NCI-H2196 (cell line): ENCODE measurements around the gene ANK3.

Experiments used
- DNase-seq: peaks from one replicate; lab custom pipeline; 2025; ENCODE audit not compliant: unreplicated experiment; lab: John Stamatoyannopoulos, UW

ANK3 gene

GRCh38 chr10:60380781-60381180, 8.9 kb downstream of the ANK3 start:
- no peak for DNase-seq

- DNase-seq = no peak
Measured at GRCh38 chr10:60377955-60378354, 11.7 kb downstream of the ANK3 start.

GRCh38 chr10:60377042-60377352, 12.7 kb downstream of the ANK3 start:
- no peak for DNase-seq

- DNase-seq = no peak
Measured at GRCh38 chr10:60376221-60377041, 13.2 kb downstream of the ANK3 start.

- no peak for DNase-seq
Measured at GRCh38 chr10:60375293-60376004, 14.2 kb downstream of the ANK3 start.

GRCh38 chr10:60374836-60375235, 14.8 kb downstream of the ANK3 start:
- no peak for DNase-seq

- no peak for DNase-seq
Measured at GRCh38 chr10:60372436-60372835, 17.2 kb downstream of the ANK3 start.

- DNase-seq = no peak
Measured at GRCh38 chr10:60369547-60369930, 20.1 kb downstream of the ANK3 start.

- no peak for DNase-seq
Measured at GRCh38 chr10:60368875-60369546, 20.7 kb downstream of the ANK3 start.

- no peak for DNase-seq
Measured at GRCh38 chr10:60367901-60368300, 21.8 kb downstream of the ANK3 start.

- DNase-seq = no peak
Measured at GRCh38 chr10:60367431-60367830, 22.2 kb downstream of the ANK3 start.

- DNase-seq = no peak
Measured at GRCh38 chr10:60367024-60367423, 22.7 kb downstream of the ANK3 start.

- no peak for DNase-seq
Measured at GRCh38 chr10:60363187-60363586, 26.5 kb downstream of the ANK3 start.

- no peak for DNase-seq
Measured at GRCh38 chr10:60362461-60362860, 27.2 kb downstream of the ANK3 start.

- DNase-seq = no peak
Measured at GRCh38 chr10:60359066-60359465, 30.6 kb downstream of the ANK3 start.

- no peak for DNase-seq
Measured at GRCh38 chr10:60358282-60358681, 31.4 kb downstream of the ANK3 start.

- no peak for DNase-seq
Measured at GRCh38 chr10:60353519-60354258, 36.0 kb downstream of the ANK3 start.

GRCh38 chr10:60352105-60352504, 37.6 kb downstream of the ANK3 start:
- no peak for DNase-seq

GRCh38 chr10:60351191-60351853, 38.4 kb downstream of the ANK3 start:
- no peak for DNase-seq

GRCh38 chr10:60350400-60350799, 39.3 kb downstream of the ANK3 start:
- DNase-seq = no peak

- DNase-seq = no peak
Measured at GRCh38 chr10:60349426-60349825, 40.2 kb downstream of the ANK3 start.
